BJ (cell line): ENCODE results near the gene MAGI1. TPM values are rescaled to one million over a fixed set of nuclear protein-coding genes. Genes with fewer than 3 reads are reported as not detected.
"Not testable (repeated sequence)": the region's sequence is repeated elsewhere in the genome, so short reads cannot be mapped to it uniquely, and the experiment has no call there.

ENCODE experiments used
- CTCF ChIA-PET: fragments of 350-600 bp; formaldehyde crosslinking; extraction: SDS; loops from one replicate; lab custom pipeline; 2021; ENCODE audit warnings: antibody characterized with exemption, inconsistent platforms; lab: Yijun Ruan, JAX
- POLR2A ChIA-PET: fragments of 300-600 bp; sonication (Branson Sonifier 250); formaldehyde crosslinking; extraction: SDS; loops from one replicate; lab custom pipeline; 2021; ENCODE audit warnings: antibody characterized with exemption; lab: Charles Lee
- DNase-seq: peaks from one replicate; pipeline ENCODE4 v3.0.0-alpha.2; 2011; ENCODE audit warnings: low read depth
- H3K27me3 ChIP-seq: 2 replicates; pipeline ENCODE4 v1.6.0; 2011; ENCODE audit warnings: low read length; ENCODE audit not compliant: control insufficient read depth, insufficient read depth
- H3K36me3 ChIP-seq: 2 replicates; pipeline ENCODE4 v1.5.1; 2011; ENCODE audit warnings: low read length; ENCODE audit not compliant: control insufficient read depth, insufficient read depth
- H3K4me3 ChIP-seq: 2 replicates; pipeline ENCODE4 v1.5.1; 2011; ENCODE audit warnings: low read depth, mild to moderate bottlenecking, control low read depth, low read length
- polyA plus RNA-seq: library from polyadenylated mRNA; depleted of rRNA; stranded (reverse); fragments of >200 nt; gene quantifications from 2 replicates; pipeline ENCODE4 v1.2.3, GENCODE V29; 2011
- TF ChIP-seq, protein P1 (sequence below): IDR thresholded peaks from 2 replicates; pipeline ENCODE4 v1.5.1; 2011; ENCODE audit warnings: low read depth, mild to moderate bottlenecking, control low read depth, inconsistent platforms, low read length, moderate library complexity; ENCODE audit not compliant: insufficient read depth

The MAGI1 gene
- polyA plus RNA-seq, 1 experiment: 14.4 TPM

DNA sequence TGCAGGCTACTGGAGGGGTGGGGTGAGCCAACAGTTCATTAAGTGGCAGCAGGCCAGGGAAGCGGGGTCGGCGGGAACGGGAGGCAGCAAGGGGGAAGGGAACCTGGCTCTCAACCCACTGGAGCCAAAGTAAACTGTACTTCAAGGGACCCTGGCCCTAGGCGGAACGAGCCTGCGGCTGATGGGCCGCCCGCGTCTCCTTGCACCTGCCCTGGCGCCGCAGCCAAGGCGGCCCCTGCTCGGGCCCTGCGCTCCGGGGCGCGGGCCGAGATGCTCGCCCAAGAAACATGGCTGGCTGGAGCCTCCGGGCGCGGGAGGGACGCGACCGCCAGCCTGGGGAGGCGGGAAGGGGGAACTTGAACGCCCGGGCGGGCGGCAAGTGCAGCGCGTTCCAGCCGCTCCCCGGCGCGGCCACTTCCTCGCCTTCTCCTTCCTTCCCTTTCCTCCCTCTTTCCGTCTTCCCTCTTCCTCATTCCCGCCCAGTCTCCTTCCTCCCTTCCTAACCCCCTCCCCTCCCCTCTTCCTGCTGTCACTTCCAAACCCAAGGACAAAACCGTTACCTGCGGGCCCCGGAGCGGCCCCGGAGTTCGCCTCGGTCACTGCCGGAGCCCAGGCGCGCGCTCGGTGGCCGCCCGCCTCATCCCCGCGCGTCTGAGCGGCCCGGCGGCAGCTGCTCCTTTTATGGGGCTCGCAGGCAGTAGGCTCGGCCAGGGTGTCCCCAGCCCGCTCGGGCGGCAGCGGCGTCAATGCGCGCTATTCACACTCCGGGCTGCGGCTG lies 489.7 kb downstream of the MAGI1 start:
- Histone ChIP-seq H3K27me3 (no peaks in the 10 kb centered on the region), H3K4me3 (peak overlapping the region; percentile 58), H3K36me3 (no peaks in the 10 kb centered on the region)
- no peak for DNase-seq
- CTCF ChIA-PET: interaction anchor here (0.7 to 1.4 kb wide), 2 partner anchors 14 to 168 kb away, joined by 3 to 4 read pairs; no protein-coding TSS in a partner anchor
- TF ChIP-seq, protein P1, sequence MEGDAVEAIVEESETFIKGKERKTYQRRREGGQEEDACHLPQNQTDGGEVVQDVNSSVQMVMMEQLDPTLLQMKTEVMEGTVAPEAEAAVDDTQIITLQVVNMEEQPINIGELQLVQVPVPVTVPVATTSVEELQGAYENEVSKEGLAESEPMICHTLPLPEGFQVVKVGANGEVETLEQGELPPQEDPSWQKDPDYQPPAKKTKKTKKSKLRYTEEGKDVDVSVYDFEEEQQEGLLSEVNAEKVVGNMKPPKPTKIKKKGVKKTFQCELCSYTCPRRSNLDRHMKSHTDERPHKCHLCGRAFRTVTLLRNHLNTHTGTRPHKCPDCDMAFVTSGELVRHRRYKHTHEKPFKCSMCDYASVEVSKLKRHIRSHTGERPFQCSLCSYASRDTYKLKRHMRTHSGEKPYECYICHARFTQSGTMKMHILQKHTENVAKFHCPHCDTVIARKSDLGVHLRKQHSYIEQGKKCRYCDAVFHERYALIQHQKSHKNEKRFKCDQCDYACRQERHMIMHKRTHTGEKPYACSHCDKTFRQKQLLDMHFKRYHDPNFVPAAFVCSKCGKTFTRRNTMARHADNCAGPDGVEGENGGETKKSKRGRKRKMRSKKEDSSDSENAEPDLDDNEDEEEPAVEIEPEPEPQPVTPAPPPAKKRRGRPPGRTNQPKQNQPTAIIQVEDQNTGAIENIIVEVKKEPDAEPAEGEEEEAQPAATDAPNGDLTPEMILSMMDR: no peak
- POLR2A ChIA-PET: no interaction called here

DNA sequence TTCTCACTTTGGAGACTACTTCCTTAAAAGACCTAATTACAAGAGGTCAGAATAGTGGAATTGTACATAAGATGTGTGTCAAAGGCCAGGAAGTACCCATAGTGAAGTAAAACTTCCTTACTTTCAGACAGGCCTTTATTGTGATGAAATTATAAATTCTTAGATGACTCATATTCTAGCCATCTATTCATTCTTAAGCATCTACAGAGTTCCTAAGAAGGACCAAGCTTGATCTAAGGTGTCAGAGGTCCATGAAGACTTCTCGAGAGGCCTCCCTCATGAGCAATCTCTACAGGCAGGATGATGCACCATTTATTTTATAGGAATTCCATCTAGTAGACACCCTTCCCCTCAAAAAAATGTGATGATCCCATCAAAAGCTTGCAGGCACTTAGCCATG lies 493.3 kb downstream of the MAGI1 start:
- CTCF ChIA-PET: interaction anchor here (0.6 kb wide), 1 partner anchor 111 kb away, joined by 3 read pairs; no protein-coding TSS in a partner anchor
- Histone ChIP-seq H3K27me3 (no peaks in the 10 kb centered on the region), H3K4me3 (no peak overlapping the region), H3K36me3 (no peaks in the 10 kb centered on the region)
- POLR2A ChIA-PET: no interaction called here
- TF ChIP-seq, protein P1: no peak
- no peak for DNase-seq

DNA sequence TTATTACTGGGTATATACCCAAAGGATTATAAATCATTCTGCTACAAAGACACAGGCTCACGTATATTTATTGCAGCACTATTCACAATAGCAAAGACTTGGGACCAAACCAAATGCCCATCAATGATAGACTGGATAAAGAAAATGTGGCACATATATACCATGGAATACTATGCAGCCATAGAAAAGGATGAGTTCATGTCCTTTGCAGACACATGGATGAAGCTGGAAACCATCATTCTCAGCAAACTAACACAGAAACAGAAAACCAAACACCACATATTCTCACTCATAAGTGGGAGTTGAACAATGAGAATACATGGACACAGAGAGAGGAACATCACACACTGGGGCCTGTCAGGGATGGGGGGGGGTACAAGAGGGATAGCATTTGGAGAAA lies 495.3 kb downstream of the MAGI1 start:
- H3K27me3 ChIP-seq: not testable (repeated sequence)
- CTCF ChIA-PET: interaction anchor here (0.7 kb wide), 1 partner anchor 8 kb away, joined by 3 read pairs; no protein-coding TSS in a partner anchor

DNA sequence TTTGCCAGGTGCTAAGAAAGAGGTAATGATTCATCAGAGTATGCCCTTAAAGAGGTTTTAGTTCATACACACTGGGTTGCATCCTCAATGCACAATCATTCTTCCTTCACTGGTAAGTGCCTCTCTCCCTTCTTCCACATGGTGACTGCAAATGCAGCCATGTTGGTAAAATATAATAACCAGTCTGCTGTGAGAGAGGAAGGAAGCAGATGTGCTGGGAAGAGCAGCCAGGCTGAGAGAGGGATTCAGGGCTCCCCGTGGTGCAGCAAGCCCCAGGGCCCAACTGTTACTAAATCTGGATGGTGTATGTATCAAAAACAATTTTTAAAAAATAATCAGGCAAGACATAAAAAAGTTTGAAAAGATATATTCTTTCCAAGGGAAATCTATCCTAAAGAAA lies 498.1 kb downstream of the MAGI1 start:
- ChIA-PET POLR2A (no interaction called here), CTCF (interaction anchor here (1.8 kb wide), 1 partner anchor 192 kb away, joined by 4 read pairs; no protein-coding TSS in a partner anchor)
- TF ChIP-seq, protein P1: no peak
- no peak overlapping the region for H3K4me3 ChIP-seq
- H3K36me3 ChIP-seq: no peaks in the 10 kb centered on the region
- no peaks in the 10 kb centered on the region for H3K27me3 ChIP-seq
- no peak for DNase-seq

More for the DNA sequence above, 495.3 kb downstream of the MAGI1 start:
- DNase-seq, H3K4me3 ChIP-seq, POLR2A ChIA-PET, H3K36me3 ChIP-seq: not testable (repeated sequence)

DNA sequence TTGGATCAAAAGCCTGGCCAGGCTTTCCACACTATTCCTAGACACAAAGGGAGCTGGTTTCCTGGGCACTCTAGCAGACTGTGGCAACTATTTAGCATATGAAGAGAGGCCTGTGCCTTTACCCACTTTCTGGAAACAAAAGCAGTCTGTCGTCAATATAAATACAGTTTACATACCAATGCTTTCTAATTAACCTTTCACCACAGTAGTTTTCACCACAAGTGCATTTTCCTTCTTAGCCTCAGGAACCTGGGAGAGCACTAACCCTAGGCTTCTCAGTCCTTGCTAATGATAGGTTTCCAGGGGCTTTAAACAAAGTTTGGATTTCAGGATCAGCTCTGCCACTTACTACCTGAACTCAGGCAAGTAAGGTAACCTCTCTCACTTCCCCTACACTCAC lies 499.1 kb downstream of the MAGI1 start:
- TF ChIP-seq, protein P1: no peak
- H3K27me3 ChIP-seq: no peaks in the 10 kb centered on the region
- DNase-seq: no peak
- POLR2A ChIA-PET: no interaction called here
- no peak overlapping the region for H3K4me3 ChIP-seq
- CTCF ChIA-PET: interaction anchor here (1.8 kb wide), 1 partner anchor 193 kb away, joined by 4 read pairs; no protein-coding TSS in a partner anchor
- no peaks in the 10 kb centered on the region for H3K36me3 ChIP-seq
